Activated gamma-delta T cell treated with anti-CD3 and anti-CD28 coated beads, Interleukin-2, amount 50 U/mL, for 16 hours (primary cell): ENCODE data around the gene KATNAL2.
"Not testable (repeated sequence)": the region's sequence is repeated elsewhere in the genome, so short reads cannot be mapped to it uniquely, and the experiment has no call there.

Experiments
- DNase-seq: peaks from one replicate; pipeline ENCODE4 v3.0.0-alpha.2; 2020; ENCODE audit warnings: low read depth

KATNAL2 gene

DNA sequence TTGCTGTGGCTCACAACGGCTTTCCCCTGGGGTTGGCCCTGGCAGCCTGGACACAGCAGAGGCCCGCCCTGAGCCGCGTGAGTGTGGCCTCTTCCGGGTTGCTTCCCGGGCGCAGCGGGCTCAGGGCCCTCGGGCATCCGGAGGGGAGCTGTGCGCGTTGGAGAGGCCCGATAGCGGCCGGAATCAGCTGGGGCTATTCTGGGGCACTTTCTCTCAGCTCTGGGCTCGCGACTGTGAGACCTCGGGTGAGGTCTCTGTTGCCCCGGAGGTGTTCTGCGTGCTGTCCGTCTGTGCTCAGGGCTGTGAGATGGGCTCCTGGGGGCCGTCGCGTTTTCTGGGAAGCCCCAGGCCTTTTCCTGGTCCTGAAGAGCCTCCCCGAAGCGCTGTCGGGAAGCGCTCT is 117.2 kb downstream of the KATNAL2 start:
- not testable (repeated sequence) for DNase-seq

DNA sequence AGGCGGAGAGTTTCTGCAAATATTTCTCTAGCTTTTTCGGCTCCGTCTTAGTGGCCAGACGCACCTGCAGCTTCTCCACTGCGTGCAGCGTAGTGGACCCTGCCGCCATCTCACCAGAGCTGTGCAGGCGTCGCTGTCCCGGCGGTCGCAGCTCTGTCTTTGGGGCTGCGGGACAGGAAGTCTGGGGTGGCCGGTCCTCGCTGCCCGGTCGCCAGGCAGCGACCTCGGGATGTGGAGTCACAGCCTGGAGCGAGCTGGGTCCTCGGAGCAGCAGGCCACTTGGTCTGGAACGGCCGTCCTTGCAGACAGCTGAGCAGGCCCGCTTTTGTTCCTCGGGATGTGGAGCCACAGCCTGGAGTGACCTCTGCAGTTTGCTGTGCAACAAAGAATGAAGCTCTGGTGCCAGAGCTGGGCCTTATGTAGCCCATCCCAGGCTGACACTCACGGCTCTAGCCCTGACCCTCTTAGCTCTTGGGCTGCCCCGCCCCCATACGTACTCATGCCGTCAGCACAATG is 117.8 kb downstream of the KATNAL2 start, which contains the start of gene ELOA2:
TSS of gene ELOA2 (minus strand) at position 466 of the 516 bp plus-strand sequence. CDS start at position 109, 357 bp downstream.
- no peak for DNase-seq

DNA sequence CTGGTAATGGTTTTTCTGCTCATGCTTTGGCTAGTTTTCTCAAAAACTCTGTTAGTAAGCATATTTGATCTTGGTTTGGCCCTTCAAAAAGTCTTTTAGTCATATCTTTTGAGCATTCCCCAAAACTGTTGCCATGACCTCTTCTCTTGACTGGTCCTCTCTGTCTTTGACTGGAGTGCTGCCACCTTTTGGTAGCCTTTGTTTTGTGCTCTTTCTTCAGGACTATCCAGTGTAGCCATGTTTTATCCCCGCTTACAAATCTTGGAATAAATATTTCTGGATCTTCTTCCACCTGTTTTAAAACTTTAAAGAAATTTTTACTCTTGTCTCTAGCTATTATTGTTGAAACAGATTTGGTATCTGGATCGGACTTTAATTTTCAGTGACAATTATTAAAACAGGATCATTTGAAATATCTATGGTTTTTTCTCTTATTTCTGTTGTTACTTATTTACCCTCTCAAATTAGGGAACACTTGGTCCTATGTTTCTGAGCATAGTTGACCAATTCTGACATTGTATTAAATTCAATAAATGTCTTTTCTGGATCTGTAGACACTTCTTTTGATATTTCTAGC is 119.0 kb downstream of the KATNAL2 start:
- DNase-seq, result no peak

DNA sequence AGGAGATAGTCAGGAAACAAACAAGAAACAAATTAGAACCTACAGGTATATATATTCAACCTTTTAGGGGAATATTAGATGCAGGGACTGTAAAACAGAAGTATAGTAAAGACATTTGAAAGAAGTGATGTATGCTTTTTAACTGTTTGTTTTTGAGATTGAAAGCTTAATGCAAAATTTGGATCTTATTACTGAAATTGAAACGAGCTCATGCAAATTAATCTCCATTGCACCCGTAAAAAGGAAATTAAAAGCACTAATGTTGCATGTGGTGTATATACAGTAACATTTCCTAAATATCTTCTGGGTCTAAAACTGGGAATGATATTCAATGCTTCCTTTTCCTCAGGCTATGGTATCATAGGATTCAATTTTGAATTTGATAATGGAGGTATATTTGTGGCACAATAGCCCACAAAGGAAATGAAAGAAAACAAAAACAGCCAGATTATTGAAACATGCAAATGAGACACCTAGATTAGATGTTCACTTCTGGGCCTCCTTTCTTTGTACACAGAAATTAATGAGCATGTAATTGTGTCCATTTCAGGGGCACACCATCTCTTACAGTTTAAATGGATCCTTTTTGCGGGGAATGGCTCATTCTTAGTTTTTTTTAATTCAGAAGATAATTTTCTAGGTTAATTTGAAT is 119.7 kb downstream of the KATNAL2 start:
- no peak for DNase-seq

DNA sequence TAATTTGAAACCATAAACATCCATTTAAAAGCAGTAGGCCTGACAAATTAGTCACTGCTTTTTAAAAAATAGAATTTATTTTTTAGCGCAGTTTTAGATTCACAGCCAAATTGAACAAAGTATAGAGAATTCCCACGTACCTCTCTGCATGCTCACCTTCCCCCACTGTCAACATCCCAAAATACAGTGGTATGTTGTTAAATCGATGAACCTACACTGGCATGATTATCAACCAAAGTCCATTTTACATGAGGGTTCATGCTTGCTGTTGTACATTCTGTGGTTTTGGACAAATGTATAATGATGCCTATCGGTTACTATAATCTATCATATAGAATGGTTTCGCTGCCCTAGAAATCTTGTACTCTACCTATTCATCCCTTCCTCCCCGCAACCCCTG is 123.6 kb downstream of the KATNAL2 start:
- DNase-seq, result no peak

DNA sequence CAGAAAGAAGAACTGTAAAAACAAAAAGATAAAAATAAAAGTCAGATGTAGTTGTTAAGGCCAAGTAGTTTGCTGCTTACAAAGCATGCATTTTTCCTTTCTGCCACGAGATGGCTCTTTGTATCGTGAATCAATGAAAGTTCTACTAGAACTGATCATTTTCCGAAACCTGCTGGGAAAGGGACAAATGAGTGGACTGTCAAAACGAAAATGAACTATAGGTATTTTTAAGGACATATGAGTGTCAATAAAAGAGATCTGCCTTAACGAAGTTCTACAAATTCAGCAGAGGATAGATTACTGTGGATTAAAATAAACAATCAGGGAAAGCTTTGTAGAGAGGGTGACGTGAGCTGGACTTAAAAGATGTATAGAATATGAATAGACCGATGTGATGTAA is 133.1 kb downstream of the KATNAL2 start:
- DNase-seq, result no peak

DNA sequence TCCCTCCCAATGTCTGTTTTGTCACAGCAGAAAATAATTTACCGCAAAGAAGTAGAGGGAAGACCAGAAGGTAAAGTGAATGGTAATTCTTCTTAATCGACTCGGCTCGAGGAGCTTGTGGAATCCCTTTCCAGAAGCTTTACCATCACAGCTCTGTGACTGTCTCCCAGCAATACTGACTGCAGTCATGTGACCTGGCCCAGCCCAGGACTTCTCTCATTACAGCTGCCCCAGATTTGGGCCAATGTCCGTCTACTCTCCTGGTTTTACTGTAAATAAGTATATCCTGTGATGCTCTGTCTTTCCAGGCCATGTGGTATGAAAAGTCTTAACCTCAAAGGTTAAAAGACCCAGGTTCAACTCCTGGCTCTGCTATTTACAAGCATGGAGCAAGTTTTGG is 137.0 kb downstream of the KATNAL2 start:
- DNase-seq, result no peak

DNA sequence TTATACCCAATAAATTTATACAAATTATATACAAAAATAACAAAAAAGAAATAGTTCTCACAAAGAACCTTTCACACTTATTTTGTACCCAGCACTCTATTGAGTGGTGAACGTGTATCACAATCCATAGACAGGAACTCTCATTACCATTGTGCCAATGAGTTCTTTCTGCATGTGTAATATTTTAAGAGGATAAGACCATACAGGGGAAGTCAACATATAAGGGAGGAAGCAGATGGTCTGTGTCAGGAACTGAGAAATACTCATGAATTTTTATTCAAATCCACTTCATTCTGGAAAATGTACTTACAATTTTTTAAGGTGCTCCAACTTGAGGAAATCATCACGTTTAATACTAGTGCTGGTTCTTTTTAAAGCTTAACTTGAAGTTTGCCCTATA is 145.1 kb downstream of the KATNAL2 start:
- DNase-seq, result no peak

DNA sequence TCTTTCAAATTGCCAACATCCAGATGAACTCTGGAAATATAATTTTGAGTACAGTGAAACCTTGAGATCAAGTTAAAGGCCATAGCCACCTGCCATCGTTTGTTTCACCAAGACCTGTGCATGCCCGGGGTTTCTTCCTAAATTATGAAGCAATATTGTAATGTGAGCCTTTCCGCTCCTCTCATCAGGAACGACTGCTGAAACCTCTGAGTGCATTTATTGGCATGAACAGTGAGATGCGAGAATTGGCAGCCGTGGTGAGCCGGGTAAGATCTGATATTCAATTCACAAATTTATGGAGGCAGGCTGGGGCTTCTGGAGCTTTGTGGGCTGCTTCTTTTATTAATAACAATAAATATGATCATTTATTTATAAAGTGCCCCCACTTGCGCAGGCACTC is 145.7 kb downstream of the KATNAL2 start:
- no peak for DNase-seq

DNA sequence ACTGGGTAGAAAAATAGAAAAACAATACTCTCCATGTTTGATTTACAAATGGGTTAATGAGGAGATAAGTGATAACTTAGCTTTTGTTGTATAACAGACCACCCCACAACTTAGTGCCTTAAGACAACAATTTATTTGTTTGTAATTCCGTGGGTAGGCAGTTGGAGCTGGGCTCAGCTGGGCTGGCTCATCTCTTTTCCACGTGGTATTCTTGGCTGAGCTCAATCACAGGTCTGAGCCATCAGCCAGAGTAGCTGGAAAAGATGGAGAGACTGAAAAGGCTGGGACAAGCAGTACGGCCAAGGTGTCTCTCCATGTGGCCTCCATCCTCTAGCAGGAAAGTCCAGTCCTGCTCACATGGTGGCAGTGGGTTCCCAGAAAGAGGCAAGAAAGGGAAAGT is 150.2 kb downstream of the KATNAL2 start:
- DNase-seq, result no peak

DNA sequence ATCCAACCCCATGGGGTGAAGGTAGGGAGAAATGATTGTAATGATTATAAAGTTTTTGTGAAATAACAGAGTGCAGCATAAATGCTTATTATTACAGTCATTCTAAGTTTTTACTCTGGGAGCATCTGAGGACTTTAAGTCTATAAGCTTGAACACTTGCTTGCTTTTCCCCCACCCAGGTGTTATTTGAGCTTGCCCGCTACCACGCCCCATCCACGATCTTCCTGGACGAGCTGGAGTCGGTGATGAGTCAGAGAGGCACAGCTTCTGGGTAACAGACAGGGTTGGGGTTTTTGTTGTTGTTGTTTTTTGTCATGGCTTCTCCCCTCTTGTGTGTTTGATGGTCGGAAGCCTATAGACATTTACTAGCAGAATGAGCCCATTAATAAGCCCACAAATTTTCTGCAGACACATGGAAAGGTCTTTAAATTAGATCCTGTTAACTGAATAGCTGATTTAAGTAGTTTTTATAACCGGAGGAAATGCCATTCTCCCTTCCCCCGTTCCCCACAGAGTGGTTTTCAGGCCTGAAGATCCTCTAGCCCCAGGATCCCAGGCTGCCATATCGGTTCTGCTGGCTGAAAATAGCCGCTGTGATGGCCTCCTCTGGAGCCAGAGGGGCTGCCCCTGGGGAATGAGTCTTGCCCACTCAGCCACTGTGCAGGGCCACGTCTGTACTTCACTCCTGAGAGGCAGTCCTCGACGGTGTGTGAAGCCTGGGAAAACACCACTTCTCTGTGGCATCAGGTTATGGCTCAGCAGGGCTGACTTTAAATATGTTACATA is 157.9 kb downstream of the KATNAL2 start:
- no peak for DNase-seq

DNA sequence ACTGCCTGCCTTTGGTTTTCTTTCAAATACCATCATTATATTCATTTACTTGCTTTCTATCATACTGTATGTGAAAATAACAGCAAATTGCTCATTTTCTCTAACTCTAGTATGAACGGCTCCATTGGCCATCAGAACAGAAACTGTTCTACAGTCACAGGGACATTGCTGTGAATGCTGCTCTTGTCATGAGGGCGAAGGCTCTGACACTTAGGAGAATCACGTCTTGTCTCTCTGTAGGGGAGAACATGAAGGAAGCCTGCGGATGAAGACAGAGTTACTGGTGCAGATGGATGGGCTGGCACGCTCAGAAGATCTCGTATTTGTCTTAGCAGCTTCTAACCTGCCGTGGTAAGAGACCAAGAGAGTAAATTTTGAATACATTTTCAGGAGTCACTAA is 159.7 kb downstream of the KATNAL2 start:
- DNase-seq, result no peak

DNA sequence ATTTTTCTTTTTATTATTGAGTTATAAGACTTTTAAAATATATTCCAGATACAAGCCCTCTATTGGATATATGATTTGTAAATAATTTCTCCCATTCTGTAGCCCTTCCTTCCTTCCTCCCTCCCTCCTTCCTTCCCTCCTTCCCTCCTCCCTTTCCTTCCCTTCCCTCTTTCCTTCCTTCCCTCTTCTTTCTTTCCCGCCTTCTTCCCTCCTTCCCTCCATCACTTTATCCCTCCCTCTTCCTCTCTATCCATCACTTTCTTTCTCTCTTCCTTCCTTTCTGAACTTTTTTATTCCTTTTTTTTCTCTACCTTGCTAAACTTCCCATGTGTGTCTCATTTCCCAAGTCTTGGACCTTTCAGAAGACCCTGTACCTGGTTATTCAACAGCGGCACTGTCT is 163.5 kb downstream of the KATNAL2 start:
- DNase-seq, result no peak

DNA sequence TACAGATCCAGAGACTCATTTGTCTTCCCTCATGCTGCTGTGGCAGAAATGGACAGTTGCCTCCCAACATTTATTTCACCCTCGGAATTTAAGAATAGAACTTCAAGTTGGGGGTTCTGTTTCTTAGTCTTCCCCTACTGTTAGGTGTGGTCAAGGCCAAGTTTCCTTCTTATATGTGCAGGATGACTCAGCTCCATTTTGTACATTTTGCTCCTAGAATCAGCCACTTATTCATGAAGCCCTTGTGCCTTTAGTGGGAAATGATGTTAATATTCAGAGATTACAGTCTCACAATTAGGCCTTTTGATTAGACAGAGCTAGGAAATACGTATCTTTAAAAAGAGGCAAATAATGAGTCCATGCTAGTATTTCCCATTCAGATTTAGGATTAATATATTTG is 164.2 kb downstream of the KATNAL2 start:
- DNase-seq, result no peak

DNA sequence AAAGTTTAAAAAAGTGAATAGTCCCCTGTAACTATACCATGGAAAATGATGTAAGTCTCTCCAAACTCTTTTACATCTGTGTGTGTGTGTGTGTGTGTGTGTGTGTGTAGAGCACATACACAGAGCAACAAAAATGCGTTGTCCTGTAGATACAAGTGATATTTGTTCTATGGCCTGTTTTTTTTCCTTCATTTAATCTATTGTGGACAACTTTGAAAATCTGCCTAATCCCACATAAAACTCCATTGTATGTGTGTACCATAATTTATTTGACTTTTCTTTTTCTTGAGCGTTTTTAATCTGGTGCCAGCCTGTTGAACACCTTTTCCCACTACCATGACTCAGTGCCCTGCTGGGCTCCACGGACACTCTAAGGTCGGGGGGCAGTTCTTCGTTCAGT is 170.3 kb downstream of the KATNAL2 start:
- no peak for DNase-seq

DNA sequence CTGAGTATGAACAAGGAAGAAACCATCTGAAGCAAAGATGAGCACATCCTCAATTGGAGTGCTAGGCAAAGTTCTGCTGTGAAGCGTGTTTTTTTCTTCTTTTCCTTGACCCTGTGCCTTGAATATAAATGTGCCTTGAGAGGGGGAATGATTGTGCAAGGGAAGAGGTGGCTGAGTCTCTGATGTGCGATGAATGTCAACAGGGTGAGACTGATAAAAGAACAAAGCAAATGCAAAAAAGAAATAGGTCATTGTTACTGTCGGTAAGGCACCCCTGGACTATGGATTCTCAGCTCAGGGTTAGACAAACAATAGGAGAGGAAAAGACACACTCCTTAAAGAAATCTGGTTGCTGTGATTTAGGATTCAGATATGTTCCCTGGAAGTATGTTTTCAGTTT is 178.4 kb downstream of the KATNAL2 start:
- no peak for DNase-seq

DNA sequence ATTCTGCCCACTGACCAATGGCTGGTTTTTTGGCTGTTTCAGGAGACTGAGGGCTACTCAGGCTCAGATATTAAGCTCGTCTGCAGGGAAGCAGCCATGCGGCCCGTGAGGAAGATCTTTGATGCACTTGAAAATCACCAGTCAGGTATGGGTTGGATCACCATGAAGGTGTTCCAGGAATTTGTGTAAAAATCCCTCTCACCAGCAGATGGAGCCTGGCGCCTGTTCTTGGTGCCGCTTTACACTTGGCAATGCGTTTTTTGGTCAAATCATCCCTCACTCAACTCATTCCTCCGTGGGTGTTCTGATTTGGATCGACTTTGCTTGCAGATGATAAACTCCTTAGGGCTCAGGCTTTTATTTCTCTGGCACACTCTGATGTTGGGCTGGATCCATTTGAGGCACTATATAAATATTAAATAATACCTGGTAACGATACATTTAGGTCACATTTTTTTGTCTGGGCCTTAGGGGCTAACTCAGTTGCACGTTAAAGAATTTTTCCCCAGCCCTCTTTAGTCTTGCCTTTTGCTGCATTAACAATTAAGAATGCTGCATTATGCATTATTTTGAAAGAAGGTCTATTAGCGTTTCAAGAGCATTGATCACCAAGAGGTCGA is 182.9 kb downstream of the KATNAL2 start:
- DNase-seq, result peak; percentile 22

DNA sequence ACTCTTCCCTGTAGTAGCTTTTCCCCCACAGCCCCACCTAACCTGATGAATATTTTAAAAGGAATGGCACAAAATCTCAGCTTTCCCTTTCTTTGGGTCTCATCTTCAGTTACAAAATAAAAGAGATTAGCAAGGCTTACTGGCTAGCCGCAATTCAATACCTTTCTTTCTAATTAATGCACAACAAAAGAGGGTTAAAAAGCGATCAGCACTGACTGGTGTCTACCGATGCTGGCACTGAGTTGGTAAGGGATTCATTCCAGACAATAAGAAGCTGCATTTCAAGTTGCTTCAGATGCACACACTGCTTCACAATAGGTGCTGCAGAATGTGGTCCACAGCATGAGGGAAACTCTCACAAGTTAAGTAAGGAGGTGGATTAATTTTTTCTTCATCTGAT is 191.0 kb downstream of the KATNAL2 start:
- no peak for DNase-seq

DNA sequence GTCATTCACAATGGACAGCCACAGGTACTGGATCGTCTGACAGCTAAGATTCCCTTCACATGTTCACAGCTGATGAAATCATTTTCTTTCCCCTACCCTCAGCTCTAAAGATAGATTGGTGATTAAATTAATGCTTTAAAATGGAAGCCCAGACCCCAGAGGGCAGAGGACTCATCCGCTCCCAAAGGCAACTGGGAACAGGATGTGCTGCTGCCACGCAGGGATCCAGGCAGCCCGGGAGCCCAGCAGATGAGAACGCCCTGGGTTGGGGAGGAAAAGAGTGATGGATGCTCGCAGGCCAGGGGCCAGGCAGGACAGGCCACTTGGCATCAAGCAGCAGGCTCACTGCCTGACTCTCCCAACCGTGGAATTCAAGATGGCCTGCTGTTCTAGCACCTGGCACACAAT is 191.6 kb downstream of the KATNAL2 start:
- no peak for DNase-seq

DNA sequence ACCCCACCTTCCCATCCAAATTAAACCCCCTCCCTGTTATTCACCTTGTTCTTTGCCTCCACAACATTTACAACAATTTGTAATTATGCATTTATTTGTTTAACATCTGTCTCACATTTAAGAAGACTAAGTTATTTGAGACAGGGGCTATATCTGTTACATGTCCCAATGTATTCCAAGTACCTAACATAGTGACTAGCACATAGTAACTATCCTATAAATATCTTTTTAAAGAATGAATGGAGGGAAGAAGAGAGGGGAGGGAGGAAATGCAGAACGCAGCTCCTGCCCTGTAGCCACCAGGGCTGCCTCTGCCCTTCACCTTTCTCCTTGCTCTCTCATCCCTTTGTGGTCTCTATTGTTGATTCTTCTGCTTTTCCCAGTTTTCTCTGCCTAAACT is 192.3 kb downstream of the KATNAL2 start:
- no peak for DNase-seq

DNA sequence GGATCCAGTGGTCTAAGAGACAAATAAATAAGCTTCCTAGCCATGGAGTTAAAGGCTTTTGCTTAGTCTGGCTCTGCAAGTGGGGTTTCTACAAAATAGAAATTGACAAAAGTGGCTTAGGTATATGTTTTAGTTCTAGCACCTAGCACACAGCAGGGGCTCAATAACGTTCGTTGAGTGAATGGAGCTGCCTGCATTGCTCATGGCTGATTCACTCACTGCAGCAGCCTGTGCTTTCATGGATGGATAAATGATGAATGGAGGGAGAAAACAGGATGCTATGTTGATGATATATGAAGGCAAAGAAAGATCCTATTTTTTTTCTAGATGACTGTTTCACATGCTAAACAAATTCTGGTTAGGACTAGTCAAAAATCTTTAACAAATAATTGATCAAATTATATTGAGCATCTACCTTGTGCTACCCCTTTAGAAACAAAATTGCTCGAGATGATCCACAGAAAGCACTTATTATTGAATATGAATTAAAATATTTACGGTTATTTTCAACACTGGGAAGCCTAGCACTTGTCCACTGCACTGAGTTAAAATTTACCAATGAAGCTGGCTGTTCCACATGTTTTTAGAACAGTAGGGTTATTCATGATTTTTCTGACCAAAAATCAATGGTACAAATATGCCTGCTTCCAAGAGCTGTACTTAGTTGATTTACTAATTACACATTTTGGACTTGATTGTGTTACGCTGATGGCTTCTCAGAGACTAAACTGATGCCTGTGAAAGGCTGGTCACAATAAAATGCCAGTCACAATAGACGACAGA is 193.3 kb downstream of the KATNAL2 start:
- DNase-seq, result no peak
